NCI-H2171 (cell line): ENCODE data around the gene CFAP221.

Experiments
- DNase-seq: peaks from one replicate; lab custom pipeline; 2025; lab: John Stamatoyannopoulos, UW

CFAP221 gene

DNA sequence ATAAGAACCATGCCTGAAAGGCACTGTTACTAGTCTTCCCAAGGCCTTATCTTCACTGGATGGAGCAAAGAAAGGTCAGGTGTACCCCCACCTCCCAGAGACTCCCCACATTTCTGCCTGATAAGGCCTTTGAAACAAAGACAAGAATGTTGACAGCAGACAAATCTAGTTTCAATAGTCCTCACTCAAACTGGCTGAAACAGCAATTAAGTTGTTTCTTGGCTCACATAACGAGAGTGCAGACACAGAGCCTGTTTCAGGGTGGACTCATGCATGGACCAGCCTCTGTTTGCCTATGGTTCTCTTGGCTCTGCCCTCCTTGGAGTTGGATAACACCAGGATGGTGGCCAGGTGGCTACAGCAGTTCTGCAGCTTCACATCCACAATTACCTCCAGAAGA, 7.5 kb upstream of the CFAP221 start:
- no peak for DNase-seq

DNA sequence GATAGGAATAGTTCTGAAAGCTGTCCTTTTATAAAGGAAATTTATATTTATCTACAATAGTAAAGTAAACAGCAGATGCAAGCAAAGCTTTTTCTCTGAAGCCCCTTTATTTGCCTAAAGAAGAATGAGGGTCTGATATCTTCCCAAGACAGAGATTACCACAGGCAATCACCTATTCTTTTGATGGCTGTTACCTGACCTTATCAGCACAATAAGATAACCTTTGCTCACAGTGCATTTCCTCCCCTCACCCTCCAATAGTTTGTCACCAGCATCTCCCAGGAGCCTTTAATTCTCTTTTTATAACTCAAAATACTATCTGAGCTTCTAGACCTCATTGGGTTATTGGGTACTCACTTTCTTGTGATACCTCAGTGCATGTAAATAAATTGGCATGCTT, 6.5 kb upstream of the CFAP221 start:
- no peak for DNase-seq

DNA sequence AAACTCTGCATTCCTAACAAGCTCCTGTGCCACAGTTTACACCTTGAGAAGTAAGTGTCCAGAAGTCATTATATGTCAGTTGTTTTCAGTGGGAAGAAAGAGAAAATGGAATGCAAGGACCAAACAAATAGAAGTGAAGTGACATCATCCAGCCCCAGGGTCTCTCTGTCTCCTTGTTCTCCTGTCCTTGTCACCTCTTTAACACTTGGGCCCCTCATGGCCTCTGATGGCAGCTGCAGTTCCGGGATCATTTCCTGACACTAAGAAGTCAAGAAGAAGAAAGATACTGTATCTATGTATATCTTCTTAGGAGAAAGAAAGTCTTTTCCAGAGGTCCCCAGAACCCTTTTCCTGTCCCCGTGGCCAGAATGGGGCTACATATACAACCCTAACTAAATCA, 2.8 kb upstream of the CFAP221 start:
- DNase-seq: no peak

DNA sequence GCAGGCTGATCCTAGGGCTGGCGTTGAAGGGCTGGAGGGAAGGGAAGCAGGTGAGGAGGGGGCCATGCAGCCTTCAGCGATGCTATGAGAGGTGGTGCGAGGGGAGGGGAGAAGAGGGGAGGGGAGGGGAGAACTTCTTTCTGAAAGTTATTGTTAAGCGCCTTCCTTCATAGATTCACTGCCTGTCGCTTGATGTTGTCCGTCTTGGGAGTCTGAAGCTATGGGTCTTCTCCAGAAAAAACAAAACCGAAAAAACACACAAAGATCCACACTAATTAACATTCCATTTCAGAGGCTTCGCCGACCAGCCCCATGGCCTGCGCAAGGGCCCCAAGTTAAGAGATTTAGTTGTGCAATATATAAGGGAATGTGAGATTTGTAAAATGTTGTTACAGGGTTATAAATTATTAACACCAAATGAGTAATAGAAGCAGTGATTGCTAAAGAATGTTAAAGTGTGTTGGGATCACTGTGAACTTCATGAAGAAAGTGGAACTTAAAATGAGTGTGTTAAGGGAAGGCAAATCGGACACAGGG, 758 bp downstream of the CFAP221 start:
- DNase-seq: no peak

DNA sequence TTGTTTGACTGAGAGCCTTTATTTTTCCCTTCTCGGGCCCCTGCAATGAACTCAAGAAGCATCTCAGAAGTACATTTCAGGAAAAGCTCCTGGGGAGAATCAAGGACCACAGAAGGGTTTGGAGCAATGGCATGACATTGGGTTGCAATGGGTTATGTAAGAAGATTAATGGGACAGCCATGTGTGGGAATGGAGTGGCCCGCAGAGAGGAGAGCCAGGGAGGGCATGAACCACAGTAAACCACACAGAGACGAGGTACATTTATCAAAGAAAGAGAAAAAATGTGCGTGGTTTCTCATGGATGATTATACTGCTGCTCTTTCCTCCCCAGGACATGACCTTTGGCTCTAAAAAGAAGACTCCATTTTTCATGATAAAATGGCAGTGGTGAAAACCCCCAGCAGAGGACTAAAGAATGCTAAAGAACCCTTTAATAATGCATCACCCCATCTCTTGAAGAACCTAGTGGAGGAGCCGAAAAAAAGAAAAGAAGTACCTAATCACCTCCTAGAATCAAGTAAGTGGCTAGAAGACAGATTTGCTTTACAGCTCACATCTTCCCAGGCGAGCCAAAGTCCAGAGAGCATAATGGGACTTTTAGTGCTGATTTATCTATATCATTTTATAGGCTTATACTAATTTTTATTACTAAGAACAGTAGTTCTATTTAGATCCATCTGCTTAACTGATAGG, 1.7 kb downstream of the CFAP221 start:
- no peak for DNase-seq

DNA sequence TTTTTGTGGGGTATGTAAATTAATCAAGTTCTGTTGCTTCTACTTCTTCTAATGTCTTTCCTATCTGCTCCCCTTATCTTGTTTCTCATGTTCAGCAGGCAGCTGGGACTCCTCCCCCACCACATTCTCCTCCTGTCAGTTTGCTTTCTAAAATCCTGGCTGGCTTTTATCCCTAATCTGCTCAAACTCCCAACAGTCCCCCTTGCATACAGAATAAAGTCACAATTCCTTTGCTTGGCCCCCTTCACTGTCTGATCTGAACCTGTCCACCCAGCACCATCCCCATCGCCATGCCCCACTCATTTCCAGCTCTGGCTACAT, 2.2 kb downstream of the CFAP221 start:
- no peak for DNase-seq

DNA sequence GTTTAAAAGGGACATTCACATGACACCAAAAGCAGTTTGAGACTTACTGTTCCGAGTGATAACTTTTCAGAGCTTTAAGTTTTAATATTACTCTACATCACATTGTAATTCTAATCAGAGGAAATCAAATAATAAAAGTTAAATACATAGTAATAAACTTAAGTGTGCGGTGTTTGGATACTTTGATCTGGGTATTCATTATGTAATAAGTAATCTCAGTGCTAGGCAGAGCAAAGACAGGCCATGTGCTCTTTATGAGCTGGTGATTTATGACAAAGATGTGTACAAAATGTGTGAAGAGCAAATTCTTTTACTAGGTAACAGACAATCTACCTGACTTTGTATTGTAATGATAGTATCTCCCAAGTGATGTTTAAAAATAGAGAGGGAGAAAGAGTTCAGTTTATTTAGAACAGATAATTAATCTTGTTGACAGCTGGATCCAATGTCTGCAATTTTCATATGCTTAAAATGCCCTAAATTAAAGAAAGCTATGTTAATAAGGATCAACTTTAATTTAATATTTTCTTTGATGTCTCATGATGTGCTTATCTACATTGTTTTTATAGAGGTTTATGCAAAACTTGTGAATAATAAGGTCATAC, 4.4 kb downstream of the CFAP221 start:
- DNase-seq: no peak

DNA sequence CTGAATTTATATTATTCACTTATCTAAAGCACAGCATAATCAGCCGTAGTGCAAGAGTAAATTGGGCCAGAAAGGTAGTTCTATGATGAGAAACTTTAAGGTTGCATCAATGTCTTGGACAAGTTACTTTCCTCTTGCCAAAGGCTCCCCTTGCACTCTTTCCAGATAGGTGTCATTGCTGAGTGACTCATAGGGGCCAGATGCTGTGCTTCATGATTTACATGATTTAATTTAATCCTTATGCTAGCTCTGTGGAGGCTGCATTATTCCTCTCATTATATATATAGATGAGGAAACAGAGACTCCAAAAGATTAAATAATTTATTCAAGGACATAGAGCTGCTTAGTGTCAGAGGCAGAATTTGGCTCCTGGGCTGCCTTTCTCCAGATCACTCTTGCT, 5.0 kb downstream of the CFAP221 start:
- no peak for DNase-seq

DNA sequence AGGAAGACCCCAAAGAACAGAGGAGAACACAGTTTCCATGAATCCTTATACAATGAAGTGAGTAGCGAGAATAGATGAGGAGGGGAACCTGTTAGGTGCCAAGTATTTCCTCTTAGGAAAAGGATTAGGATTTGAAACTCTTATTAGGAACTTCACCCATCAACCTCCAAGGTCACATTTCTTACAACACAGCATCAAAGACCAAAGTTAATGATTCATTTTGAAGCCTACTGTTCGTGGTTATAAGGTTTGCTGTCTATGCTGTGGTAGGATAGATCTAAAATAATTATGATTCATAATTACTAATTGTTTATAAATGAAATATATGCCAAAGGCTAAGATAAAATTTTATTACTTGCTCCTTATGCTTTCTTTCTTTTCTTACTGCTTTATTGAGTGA, 6.1 kb downstream of the CFAP221 start:
- no peak for DNase-seq

DNA sequence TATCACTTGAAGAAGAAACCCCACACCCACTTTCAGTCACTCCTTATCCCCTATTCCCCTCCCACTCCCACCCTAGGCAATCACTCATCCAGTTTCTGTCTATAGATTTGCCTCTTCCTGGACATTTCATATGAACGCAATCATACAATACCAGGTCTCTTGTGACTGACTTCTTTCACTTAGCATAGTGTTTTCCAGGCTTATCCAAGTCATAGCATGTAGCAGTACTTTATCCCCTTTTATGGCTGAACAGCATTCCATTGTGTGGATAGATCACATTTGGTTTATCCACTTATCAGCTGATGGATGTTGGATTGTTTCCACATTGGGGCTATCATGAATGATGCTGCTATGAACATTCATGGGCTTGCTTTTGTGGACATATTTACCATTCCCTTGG, 6.6 kb downstream of the CFAP221 start:
- no peak for DNase-seq

DNA sequence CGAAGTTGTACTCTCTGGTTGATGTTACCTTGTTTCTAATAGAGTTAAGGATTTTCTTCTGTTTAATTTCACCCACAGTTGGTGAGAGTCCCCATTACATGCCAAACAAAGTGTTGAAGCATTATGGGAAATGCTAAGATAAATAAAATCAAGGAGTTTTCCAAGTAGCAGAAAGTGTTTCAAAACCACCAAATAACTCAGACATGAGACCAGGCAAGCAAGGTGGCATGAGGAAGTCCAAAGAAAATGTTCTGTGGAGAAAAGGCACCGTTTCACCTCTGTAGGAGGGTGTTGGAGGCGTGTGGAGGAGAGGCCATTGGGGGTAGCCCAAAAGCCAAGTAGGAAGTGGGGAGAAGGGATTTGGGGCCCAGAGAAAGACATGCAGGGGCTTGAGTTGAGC, 8.7 kb downstream of the CFAP221 start:
- DNase-seq: no peak

DNA sequence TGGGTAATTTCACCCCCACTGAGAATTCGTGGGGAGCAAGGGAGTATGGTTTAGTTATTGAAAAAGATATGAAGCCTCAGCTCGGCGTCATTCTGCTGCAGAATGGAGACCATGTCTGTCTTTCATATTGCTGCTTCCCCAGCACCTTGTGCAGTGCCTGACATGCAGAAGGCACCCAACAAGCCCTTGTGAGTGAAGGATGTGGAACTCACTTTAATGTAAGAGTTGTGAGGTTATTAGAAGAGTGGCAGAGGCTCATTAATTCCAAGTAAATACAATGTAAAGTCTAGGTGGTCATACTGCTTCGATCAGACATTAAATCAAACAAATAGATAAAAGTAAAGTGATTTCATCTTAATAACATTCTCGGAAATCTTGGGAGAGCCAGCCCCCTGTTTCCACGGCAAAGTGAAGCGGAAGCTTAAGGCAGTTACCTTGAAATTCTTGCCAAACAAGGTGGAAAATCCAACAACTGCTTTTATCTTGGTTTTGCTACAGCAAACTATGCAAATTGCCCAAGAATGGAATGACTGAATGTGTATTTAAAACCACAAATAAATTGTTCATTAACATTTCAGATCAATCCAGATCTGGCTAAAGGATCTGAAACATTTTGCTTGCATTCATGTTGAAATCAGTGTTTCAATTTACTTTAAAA, 9.6 kb downstream of the CFAP221 start:
- DNase-seq: no peak

DNA sequence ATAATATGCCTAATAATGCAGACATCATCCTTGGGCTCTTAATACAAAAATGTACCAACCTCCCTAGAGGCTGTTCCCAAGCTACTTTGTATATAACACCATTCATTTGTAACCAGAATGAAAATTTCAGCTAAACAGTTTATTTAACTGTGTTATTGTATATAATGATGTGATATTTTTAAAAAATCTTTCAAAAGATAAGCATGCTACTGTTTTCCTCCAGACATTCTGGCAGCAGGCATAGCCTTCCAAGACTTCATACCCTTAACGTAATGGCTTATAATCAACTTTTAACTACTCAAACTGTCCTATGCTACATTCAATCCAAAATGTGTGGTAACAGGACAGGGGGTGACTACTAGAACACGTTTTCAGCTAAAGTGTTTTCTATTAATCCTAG, 21.2 kb downstream of the CFAP221 start:
- no peak for DNase-seq

DNA sequence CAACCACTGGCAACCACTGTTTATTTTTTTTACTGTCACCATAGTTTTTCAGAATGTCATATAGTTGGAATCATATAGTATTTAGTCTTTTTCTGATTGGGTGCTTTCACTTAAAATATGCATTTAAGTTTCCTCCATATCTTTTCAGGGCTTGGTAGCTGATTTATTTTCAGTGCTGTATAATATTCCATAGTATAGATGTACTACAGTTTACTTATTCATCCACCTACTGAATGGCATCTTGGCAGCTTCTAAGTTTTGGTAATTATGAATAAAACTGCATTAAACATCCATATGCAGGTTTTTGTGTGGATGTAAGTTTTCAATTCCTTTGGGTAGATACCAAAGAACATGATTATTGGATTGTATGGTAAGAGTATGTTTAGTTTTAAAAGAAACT, 23.0 kb downstream of the CFAP221 start:
- DNase-seq: no peak

DNA sequence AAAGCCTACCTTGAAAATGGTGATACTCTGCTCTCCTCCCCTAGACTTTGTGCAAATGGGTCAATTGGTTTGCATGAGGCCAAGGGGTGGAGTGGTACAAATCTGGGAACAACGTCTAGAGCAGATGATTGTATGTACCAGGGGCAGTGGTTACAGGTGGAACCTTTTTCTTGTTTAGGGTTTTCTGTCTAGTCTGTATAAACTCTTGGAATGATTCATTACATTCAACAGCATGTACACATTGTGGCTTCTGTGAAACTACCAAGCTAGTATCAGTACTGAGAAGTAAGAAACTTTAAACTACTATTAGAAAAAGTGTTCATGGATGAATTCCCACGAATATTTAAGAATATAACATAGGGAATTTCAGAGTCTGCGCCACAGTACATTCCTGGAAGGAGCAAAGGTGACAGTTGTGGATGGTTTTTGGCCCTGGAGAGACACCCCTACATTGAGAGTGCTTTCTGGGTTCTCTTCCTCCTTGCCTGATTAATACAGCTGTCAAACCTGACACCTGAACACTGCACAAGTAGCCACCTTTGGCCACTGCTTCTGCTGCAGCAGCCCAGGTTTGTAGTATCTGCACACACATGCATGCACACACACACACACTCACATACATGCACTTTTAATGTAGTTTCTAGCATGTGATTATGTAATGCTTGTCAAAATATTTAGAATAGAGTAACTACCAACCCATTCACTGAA, 30.0 kb downstream of the CFAP221 start:
- DNase-seq: no peak

DNA sequence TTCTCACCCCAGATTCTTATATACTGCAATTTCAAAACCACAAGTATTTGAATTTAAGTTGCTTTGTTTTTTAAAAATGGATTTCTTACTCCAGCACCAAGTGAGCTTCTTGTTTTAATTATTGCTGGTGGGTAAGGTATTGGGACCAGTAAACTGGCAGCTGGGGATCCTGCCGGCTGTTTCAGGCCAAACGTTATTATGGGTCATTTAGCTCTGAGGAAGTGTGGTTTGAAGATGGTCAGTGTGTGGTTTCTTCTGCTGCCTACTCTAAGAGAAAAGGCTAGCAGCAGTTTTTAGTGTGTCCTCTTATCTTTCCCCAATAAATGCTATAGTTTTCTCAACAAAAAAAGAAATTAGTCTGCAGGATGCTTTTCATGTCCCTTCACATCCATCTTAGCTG, 30.6 kb downstream of the CFAP221 start:
- DNase-seq: no peak

DNA sequence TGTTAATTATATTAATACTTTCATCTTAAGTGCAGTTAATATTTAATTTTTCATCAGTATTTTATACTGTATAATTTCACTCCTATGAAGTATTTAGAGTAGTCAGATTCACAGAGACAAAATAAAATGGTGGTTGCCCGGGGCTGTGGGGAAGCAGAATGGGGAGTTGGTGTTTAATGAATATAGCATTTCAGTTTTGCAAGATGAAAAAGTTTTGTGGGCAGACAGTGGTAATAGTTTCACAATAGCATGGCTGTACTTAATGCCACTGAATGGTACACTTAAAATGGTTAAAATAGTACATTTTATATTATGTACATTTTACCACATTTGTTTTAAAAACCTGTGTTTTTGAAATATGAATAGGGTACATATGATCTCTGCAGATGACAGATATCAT, 31.2 kb downstream of the CFAP221 start:
- DNase-seq: no peak

DNA sequence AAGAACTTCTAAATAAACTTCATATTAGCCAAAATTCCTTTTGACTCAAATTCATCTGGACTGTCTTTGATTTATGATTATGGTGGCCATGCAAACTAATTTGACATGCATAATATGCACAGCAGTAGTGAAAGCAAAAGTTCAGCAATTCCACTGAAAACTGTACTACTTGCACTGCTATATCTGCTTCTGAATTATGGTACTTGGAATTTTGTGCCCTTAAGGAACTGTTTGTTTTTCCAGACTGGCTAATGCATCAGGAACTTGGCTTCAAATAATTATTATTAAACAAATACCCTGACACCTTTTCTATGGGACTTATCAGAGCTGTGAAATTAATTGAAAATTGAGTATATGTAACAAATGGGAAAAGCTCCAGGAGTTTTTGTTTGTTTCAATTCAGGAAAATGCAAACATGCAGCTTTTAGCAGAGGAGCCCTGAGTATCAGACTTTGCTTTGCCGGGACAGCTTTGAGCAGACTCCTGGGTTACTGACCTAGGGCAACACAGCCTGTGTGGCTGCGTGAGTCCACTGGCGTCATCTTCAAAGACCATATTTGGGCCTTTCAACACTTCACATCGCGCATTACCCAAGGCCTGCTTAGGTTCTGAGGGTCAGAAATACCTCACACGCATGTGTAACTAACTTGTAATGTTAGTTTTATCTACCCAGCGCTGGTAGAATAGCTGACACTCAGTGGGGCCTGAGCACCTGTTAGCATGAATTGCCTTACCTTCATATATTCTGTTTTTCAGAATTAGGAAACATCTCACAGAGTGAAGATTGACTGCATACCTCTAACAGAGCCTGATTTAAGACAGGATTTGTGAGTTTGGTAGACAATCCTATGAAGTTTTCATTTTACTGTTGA, 35.4 kb downstream of the CFAP221 start:
- DNase-seq: no peak

DNA sequence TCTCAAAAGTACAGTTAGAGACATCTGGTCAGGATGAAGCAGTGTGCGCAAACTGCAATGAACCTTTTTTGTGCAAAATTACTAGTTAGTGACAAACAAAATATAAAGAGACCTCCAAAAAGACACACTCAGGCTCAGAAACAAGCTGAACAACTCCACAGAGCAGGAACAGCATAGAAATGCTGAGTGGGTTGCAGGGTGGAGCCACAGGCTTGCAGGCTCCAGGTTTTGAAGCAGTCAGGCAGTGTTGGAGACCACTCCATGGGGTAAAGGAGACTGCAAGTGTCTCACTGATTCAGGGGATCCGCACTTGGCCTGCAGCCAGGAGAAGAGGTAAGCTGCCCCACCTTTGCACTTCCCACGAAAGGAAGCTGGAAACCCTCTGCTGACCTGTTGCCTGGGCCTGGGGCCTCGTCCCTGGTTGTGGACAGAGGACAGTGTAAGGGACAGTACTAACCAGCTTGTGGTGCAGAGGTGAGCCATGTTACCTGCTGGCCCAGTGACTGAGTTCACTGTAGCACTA, 36.4 kb downstream of the CFAP221 start:
- DNase-seq: no peak

DNA sequence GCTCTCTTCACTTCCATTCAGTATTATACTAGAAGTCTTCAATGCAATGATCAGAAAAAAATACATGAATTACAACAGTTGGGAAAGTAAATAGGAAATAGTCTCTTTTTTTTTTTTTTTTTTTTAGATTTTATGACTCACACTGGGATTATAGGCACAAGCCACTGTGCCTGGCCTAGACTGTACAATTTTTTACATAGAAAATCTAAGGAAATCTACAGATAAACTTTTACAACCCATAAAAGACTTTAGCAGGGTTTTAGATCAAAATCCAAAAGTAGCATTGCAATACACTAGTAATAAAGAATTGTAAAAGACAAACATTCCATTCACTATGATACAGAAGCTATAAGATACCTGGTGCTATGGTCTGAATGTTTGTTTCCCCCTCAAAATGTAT, 39.0 kb downstream of the CFAP221 start:
- DNase-seq: no peak

DNA sequence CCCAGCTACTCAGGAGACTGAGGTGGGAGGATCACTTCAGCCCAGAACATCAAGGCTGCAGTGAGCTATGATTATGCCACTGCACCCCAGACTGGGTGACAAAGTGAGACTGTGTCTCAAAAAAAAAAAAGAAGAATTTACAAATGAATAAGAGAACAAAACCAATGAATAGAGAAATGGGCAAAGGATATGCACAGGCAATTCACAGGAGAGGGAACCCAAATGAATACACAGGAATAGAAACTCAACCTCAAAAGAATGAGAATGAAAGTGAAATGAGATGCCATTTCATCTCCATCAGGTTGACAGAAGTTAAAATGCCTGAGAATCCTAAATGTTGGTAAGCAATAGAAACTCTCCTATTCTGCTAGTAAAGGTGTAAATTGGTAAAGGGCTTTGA, 40.2 kb downstream of the CFAP221 start:
- DNase-seq: no peak

DNA sequence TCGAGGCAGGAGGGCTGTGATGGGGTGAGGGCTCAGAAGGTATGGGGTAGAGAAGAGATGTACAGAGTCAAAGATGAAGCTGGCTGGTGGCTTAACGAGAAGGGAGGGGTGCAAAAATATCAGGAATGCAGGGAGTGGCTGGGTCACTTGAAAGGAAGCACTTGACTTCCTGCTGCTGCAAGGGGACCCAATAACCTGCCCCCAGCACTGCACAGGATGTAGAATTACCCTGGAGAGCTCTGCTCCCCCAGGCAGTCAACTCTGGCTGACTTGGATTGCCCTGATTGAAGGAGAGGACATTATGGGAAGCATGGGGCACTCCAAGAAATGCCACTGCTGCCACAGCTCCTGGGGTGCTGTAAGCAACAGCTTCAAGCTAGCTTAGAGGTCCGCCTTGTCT, 41.8 kb downstream of the CFAP221 start:
- DNase-seq: no peak
